Neural crest cell (in vitro differentiated cells): ENCODE measurements around the gene SYK. TPM values are rescaled to one million over a fixed set of nuclear protein-coding genes. Genes with fewer than 3 reads are reported as not detected.

Source experiments
- DNase-seq: peaks from one replicate; pipeline ENCODE4 v3.0.0; 2021; ENCODE audit warnings: low read depth, mixed read lengths, low spot score
- H3K27ac Mint-ChIP-seq: one replicate; pipeline ENCODE4 v1.8.0; 2021; ENCODE audit warnings: mild to moderate bottlenecking, mixed read lengths; ENCODE audit not compliant: unreplicated experiment
- H3K27me3 Mint-ChIP-seq: 2 replicates; pipeline ENCODE4 v1.8.0; 2021; ENCODE audit warnings: low read depth, mild to moderate bottlenecking, mixed read lengths
- H3K36me3 Mint-ChIP-seq: 2 replicates; pipeline ENCODE4 v1.8.0; 2021; ENCODE audit warnings: low read depth, mild to moderate bottlenecking, mixed read lengths
- H3K4me1 Mint-ChIP-seq: 2 replicates; pipeline ENCODE4 v1.8.0; 2021; ENCODE audit warnings: mixed read lengths
- H3K4me3 Mint-ChIP-seq: one replicate; pipeline ENCODE4 v1.8.0; 2021; ENCODE audit warnings: mild to moderate bottlenecking, mixed read lengths
- H3K9me3 Mint-ChIP-seq: 2 replicates; pipeline ENCODE4 v1.8.0; 2021; ENCODE audit warnings: mixed read lengths
- CTCF ChIP-seq: fragments of 200-600 bp; sonication (generic); conservative IDR thresholded peaks from 2 replicates; pipeline ENCODE4 v1.5.0; 2021; ENCODE audit warnings: antibody characterized with exemption, mild to moderate bottlenecking
- total RNA-seq: library from RNA; stranded (reverse); gene quantifications from 2 replicates; pipeline ENCODE4 v1.2.1, GENCODE V29; 2021

Gene SYK
- total RNA-seq, 1 donor from 2014 or later = 0.98 TPM

- no peak overlapping the region for H3K27ac Mint-ChIP-seq
- no peak for DNase-seq
Measured at GRCh38 chr9:90860382-90860781, 58.8 kb downstream of the SYK start.

GRCh38 chr9:90860826-90861225 lies 59.2 kb downstream of the SYK start:
- no peak for TF ChIP-seq CTCF
- peaks cover 5% of the 10 kb centered on the region for H3K4me1 Mint-ChIP-seq

More at GRCh38 chr9:90860382-90860781, 58.8 kb downstream of the SYK start:
- Mint-ChIP-seq H3K27me3 (no peaks in the 10 kb centered on the region), H3K9me3 (no peaks in the 10 kb centered on the region), H3K4me3 (no peak overlapping the region), H3K4me1 (peaks cover 9% of the 10 kb centered on the region), H3K36me3 (no peaks in the 10 kb centered on the region)
- no peak for TF ChIP-seq CTCF

GRCh38 chr9:90861380-90861779 lies 59.8 kb downstream of the SYK start:
- Mint-ChIP-seq H3K27ac (no peak overlapping the region), H3K4me1 (peaks cover 4% of the 10 kb centered on the region), H3K9me3 (no peaks in the 10 kb centered on the region), H3K27me3 (no peaks in the 10 kb centered on the region), H3K36me3 (no peaks in the 10 kb centered on the region), H3K4me3 (no peak overlapping the region)
- no peak for DNase-seq
- TF ChIP-seq CTCF = no peak

More at GRCh38 chr9:90860826-90861225, 59.2 kb downstream of the SYK start:
- Mint-ChIP-seq H3K36me3 (no peaks in the 10 kb centered on the region), H3K27ac (no peak overlapping the region), H3K9me3 (no peaks in the 10 kb centered on the region), H3K4me3 (no peak overlapping the region), H3K27me3 (no peaks in the 10 kb centered on the region)
- no peak for DNase-seq

- DNase-seq = no peak
- peaks cover 4% of the 10 kb centered on the region for H3K4me1 Mint-ChIP-seq
- no peaks in the 10 kb centered on the region for H3K9me3 Mint-ChIP-seq
- H3K27ac Mint-ChIP-seq = no peak overlapping the region
- no peaks in the 10 kb centered on the region for H3K36me3 Mint-ChIP-seq
- no peak for TF ChIP-seq CTCF
- no peaks in the 10 kb centered on the region for H3K27me3 Mint-ChIP-seq
- H3K4me3 Mint-ChIP-seq = no peak overlapping the region
Measured at GRCh38 chr9:90861826-90862740, 60.5 kb downstream of the SYK start.

GRCh38 chr9:90864779-90865178 lies 63.2 kb downstream of the SYK start:
- Mint-ChIP-seq H3K27ac (peak overlapping the region; percentile 31), H3K36me3 (no peaks in the 10 kb centered on the region), H3K4me3 (no peak overlapping the region), H3K4me1 (peaks cover 4% of the 10 kb centered on the region), H3K27me3 (no peaks in the 10 kb centered on the region), H3K9me3 (no peaks in the 10 kb centered on the region)
- no peak for TF ChIP-seq CTCF
- no peak for DNase-seq
